ENCODE measurements around the gene HNF4A. TPM values are rescaled to one million over a fixed set of nuclear protein-coding genes. Genes with fewer than 3 reads are reported as not detected.

HNF4A gene
- total and polyA plus RNA-seq, 2 of the 13 experiments (the other 11 are each of a cell fraction or from before 2014, with no cell fraction given) = 80.9 to 169 TPM

- TF ChIP-seq, protein P1, sequence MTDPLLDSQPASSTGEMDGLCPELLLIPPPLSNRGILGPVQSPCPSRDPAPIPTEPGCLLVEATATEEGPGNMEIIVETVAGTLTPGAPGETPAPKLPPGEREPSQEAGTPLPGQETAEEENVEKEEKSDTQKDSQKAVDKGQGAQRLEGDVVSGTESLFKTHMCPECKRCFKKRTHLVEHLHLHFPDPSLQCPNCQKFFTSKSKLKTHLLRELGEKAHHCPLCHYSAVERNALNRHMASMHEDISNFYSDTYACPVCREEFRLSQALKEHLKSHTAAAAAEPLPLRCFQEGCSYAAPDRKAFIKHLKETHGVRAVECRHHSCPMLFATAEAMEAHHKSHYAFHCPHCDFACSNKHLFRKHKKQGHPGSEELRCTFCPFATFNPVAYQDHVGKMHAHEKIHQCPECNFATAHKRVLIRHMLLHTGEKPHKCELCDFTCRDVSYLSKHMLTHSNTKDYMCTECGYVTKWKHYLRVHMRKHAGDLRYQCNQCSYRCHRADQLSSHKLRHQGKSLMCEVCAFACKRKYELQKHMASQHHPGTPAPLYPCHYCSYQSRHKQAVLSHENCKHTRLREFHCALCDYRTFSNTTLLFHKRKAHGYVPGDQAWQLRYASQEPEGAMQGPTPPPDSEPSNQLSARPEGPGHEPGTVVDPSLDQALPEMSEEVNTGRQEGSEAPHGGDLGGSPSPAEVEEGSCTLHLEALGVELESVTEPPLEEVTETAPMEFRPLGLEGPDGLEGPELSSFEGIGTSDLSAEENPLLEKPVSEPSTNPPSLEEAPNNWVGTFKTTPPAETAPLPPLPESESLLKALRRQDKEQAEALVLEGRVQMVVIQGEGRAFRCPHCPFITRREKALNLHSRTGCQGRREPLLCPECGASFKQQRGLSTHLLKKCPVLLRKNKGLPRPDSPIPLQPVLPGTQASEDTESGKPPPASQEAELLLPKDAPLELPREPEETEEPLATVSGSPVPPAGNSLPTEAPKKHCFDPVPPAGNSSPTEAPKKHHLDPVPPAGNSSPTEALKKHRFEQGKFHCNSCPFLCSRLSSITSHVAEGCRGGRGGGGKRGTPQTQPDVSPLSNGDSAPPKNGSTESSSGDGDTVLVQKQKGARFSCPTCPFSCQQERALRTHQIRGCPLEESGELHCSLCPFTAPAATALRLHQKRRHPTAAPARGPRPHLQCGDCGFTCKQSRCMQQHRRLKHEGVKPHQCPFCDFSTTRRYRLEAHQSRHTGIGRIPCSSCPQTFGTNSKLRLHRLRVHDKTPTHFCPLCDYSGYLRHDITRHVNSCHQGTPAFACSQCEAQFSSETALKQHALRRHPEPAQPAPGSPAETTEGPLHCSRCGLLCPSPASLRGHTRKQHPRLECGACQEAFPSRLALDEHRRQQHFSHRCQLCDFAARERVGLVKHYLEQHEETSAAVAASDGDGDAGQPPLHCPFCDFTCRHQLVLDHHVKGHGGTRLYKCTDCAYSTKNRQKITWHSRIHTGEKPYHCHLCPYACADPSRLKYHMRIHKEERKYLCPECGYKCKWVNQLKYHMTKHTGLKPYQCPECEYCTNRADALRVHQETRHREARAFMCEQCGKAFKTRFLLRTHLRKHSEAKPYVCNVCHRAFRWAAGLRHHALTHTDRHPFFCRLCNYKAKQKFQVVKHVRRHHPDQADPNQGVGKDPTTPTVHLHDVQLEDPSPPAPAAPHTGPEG (CRISPR knock-in tag; IDR thresholded peaks at IDR 0.05) = 0 out of 2 replicates have a peak, but pooled peaks have one; percentile 55
- TF ChIP-seq E2F2 (CRISPR knock-in tag; IDR thresholded peaks at IDR 0.05; ENCODE audit: borderline replicate concordance) (no peak), PRMT3 (CRISPR knock-in tag; IDR thresholded peaks at IDR 0.05; ENCODE audit: borderline replicate concordance, low read depth) (peak; percentile 54; the same call in 1 of the 2 replicates), ZFP82 (CRISPR knock-in tag; IDR thresholded peaks at IDR 0.05; ENCODE audit: borderline replicate concordance) (no peak; the same call in 1 of the 2 replicates), ZFY (CRISPR knock-in tag; IDR thresholded peaks at IDR 0.05) (peak; percentile 80), CHD4 (IDR thresholded peaks at IDR 0.05; ENCODE audit: borderline replicate concordance, low read length) (no peak; the same call in 1 of the 2 replicates), RBFOX2 (IDR thresholded peaks at IDR 0.05; ENCODE audit: low read depth, low read length) (peak; percentile 79), ZNF839 (CRISPR knock-in tag; IDR thresholded peaks at IDR 0.05; ENCODE audit: borderline replicate concordance) (peak; percentile 76; the same call in 1 of the 2 replicates), TCF7 (IDR thresholded peaks at IDR 0.05; ENCODE audit: low read depth) (0 out of 2 replicates have a peak, but pooled peaks have one; percentile 9), NFIB (CRISPR knock-in tag; IDR thresholded peaks at IDR 0.05; ENCODE audit: borderline replicate concordance) (no peak), RAD21 (CRISPR knock-in tag; IDR thresholded peaks at IDR 0.05) (peak; percentile 14; the same call in 1 of the 2 replicates), NFE2L1 (CRISPR knock-in tag; IDR thresholded peaks at IDR 0.05; ENCODE audit: borderline replicate concordance) (peak; percentile 79; the same call in 1 of the 2 replicates), SIX1 (CRISPR knock-in tag; IDR thresholded peaks at IDR 0.05; ENCODE audit: borderline replicate concordance) (0 out of 2 replicates have a peak, but pooled peaks have one; percentile 9), MED1 (CRISPR knock-in tag; IDR thresholded peaks at IDR 0.05) (peak; percentile 74), HMG20B (CRISPR knock-in tag; conservative IDR thresholded peaks at IDR 0.05) (no peak), TOE1 (CRISPR knock-in tag; IDR thresholded peaks at IDR 0.05) (no peak)
- TF ChIP-seq, protein P2, sequence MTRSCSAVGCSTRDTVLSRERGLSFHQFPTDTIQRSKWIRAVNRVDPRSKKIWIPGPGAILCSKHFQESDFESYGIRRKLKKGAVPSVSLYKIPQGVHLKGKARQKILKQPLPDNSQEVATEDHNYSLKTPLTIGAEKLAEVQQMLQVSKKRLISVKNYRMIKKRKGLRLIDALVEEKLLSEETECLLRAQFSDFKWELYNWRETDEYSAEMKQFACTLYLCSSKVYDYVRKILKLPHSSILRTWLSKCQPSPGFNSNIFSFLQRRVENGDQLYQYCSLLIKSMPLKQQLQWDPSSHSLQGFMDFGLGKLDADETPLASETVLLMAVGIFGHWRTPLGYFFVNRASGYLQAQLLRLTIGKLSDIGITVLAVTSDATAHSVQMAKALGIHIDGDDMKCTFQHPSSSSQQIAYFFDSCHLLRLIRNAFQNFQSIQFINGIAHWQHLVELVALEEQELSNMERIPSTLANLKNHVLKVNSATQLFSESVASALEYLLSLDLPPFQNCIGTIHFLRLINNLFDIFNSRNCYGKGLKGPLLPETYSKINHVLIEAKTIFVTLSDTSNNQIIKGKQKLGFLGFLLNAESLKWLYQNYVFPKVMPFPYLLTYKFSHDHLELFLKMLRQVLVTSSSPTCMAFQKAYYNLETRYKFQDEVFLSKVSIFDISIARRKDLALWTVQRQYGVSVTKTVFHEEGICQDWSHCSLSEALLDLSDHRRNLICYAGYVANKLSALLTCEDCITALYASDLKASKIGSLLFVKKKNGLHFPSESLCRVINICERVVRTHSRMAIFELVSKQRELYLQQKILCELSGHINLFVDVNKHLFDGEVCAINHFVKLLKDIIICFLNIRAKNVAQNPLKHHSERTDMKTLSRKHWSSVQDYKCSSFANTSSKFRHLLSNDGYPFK (CRISPR knock-in tag; IDR thresholded peaks at IDR 0.05; ENCODE audit: borderline replicate concordance) = no peak
Measured at GRCh38 chr20:44402391-44403193, 47.1 kb downstream of the HNF4A start (continued).
